PC-3 (cell line): ENCODE measurements around the gene RC3H2.
"Not testable (repeated sequence)": the region's sequence is repeated elsewhere in the genome, so short reads cannot be mapped to it uniquely, and the experiment has no call there.

Experiments used
- EZH2 ChIP-seq: fragments of 300-600 bp; sonication (generic); IDR thresholded peaks from one replicate; pipeline ENCODE4 v1.6.1; 2017; ENCODE audit warnings: antibody characterized with exemption, mild to moderate bottlenecking, low read length; ENCODE audit not compliant: unreplicated experiment
- EZH2phosphoT487 ChIP-seq: fragments of 300-600 bp; sonication (generic); IDR thresholded peaks from 2 replicates; pipeline ENCODE4 v1.6.1; 2018; ENCODE audit warnings: mild to moderate bottlenecking, antibody characterized with exemption, low read length, borderline replicate concordance
- TF ChIP-seq, protein P1 (sequence below): fragments of 300-600 bp; sonication (generic); conservative IDR thresholded peaks from 2 replicates; pipeline ENCODE4 v1.5.1; 2017; ENCODE audit warnings: antibody characterized with exemption, low read depth, mild to moderate bottlenecking, low read length

DNA sequence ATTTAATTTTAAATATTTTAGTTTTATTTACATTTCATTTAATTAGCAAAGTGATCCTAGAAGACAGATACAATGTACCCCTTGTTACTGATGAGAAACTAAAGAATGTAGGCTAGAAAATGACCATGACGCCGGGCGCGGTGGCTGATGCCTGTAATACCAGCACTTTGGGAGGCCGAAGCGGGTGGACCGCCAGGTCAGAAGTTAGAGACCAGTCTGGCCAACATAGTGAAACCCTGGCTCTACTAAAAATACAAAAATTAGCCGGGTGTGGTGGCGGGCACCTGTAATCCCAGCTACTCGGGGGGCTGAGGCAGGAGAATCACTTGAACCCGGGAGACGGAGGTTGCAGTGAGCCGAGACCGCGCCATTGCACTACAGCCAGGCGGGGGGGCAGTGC is 963 bp upstream of the RC3H2 start:
- TF ChIP-seq, protein P1, sequence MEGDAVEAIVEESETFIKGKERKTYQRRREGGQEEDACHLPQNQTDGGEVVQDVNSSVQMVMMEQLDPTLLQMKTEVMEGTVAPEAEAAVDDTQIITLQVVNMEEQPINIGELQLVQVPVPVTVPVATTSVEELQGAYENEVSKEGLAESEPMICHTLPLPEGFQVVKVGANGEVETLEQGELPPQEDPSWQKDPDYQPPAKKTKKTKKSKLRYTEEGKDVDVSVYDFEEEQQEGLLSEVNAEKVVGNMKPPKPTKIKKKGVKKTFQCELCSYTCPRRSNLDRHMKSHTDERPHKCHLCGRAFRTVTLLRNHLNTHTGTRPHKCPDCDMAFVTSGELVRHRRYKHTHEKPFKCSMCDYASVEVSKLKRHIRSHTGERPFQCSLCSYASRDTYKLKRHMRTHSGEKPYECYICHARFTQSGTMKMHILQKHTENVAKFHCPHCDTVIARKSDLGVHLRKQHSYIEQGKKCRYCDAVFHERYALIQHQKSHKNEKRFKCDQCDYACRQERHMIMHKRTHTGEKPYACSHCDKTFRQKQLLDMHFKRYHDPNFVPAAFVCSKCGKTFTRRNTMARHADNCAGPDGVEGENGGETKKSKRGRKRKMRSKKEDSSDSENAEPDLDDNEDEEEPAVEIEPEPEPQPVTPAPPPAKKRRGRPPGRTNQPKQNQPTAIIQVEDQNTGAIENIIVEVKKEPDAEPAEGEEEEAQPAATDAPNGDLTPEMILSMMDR, result not testable (repeated sequence)
- TF ChIP-seq EZH2, EZH2phosphoT487: not testable (repeated sequence)
